HG03520 (cell line): ENCODE measurements around the gene POU6F2.

ENCODE experiments used
- ATAC-seq: cut with Tn5 transposase; IDR thresholded peaks from one replicate; pipeline ENCODE4 v1.9.1; 2021; ENCODE audit warnings: mild to moderate bottlenecking, moderate library complexity; ENCODE audit not compliant: unreplicated experiment

Gene POU6F2

GRCh38 chr7:39247576-39247975 lies 269.9 kb downstream of the POU6F2 start:
- no peak for ATAC-seq

DNA sequence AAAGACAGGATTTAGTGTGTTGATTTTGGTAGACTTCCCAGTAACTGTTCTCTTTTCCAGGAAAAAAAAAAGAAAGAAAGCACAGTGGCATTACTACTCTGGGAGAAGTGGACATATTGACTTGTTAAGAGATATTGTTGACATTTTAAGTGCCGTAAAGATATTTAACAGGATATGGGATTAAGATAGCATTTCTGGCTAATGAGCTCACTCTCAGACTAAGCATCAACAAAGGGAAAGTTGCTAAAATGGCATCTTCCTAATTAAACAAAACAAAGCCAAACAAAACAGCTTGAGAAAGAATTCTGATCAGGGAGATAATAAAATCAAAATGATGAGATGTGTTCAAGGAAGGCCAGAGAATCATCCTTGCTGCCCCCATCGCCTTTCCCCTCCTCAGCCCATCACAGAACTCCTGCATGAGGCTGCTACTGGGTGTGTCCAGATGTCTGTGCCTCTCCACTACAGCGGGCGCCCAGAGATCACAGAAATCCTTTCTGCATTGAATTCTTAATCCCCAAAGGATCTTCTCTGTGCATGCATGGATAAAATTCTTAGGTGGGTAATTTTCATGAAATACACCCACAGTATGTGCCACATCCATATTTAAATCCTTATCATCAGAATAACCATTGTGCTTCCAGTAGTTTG lies 270.5 kb downstream of the POU6F2 start:
- no peak for ATAC-seq

- no peak for ATAC-seq
Measured at GRCh38 chr7:39248692-39249090, 271.0 kb downstream of the POU6F2 start.

DNA sequence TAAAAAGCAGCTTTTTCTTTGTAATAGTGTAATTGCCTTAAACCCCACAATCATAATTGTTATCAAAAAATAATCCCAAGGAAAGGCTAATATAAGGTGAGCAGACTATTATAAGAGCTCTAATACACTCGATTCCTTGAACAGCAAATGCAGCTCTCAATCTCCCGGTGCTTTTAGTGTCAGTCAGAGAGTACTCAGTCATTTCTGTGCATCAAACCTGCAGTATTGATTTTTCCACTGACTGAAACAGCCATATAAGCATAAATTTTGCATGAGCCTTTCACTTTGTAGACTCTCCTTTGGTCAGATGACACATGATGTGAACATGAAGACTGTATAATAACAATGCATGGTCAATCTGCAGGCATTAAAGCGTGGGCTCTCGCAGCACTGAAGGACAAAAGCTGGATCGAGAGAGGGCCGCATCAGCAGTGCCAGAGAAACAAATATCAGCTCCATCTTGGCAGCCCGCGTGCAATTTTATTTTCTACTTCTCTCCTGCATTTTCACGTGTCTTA lies 272.0 kb downstream of the POU6F2 start:
- no peak for ATAC-seq

GRCh38 chr7:39252916-39253315 lies 275.2 kb downstream of the POU6F2 start:
- no peak for ATAC-seq

DNA sequence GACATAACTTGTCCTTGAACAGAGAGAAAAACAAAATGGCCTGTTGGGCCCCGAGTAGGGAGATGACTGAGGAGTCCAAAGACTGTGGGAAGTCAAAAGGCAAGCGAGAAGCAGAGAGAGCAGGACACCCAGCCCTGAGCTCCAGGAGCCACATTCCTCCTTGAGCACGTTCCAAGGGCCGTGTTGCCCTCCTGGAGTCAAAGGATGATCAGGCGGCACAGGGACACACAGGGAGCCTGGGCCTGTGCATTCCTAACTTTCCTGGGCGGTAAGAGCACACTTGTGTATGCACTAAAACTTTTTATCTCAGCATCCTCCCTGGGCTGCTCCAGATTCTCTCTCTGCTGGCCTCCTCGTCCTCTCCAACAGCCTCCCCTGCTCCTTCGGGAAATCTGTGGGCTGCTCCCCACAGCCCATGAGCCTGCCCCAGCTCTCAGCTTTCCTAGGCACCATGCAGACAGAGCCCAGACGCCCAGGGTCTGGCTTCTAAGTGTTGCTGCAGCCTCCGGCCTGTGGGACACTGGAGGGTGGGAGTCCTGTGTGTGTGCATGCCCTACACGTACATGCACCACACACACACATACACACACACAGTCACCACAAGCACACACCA lies 281.8 kb downstream of the POU6F2 start:
- ATAC-seq, result no peak

DNA sequence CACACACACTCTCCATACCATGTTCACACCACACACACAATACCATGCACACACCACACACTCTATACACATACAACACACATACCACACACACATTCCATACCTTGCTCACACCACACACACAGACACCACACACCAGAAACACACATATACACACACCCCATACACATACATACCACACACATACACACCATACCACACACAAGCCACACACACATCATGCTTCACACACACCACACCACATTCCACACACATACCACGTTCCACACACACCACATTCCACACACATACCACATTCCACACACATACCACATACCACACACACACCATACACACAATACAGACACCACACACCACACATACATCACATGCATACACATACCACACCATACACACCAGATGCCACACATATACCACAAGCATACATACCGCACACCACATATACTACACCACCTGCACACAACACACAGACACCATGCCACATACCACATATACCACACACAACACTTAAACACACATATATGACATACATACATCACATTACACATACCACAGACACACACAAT lies 282.7 kb downstream of the POU6F2 start:
- ATAC-seq, result no peak

DNA sequence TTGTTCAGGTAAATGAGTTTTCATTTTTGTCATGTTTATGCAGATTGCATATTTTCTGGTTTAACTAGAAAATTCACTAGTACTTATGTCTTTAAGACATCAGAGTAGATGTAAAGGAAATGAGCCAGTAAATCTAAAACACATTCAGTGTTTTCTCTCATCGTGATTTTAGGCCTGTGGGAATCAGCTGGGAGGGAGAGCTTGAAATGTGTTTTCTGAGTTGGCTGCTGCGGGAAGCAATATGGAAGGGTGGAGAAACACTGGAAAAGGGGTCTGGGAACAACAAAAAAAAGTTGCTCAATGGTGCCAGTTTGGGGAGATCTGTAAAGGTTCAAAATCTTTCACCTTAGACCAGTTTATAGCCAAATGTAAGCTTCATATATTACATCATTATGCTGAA lies 284.1 kb downstream of the POU6F2 start:
- ATAC-seq, result no peak

GRCh38 chr7:39265641-39266591 lies 288.2 kb downstream of the POU6F2 start:
- ATAC-seq, result no peak

GRCh38 chr7:39269034-39269433 lies 291.3 kb downstream of the POU6F2 start:
- ATAC-seq, result no peak

DNA sequence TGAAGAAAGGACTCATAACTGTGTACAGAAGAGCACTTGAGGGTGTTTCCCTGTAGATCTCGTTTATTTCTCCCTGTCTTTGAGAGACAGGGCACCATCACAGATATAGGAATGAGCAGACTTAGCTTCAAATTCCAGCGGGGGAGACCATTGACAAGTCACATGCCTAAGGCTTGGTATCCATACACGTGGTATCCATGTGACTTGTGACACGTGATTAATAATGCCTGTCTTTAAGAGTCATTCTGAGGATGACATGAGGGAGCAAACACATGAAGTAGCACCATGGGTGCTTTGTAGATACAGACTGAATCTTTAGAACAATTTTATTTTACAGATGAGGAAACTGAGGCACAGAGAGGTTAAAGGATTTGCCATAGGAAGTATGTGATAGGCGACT lies 292.3 kb downstream of the POU6F2 start:
- no peak for ATAC-seq

- ATAC-seq, result no peak
Measured at GRCh38 chr7:39271402-39271801, 293.7 kb downstream of the POU6F2 start.

GRCh38 chr7:39272111-39272510 lies 294.4 kb downstream of the POU6F2 start:
- no peak for ATAC-seq

DNA sequence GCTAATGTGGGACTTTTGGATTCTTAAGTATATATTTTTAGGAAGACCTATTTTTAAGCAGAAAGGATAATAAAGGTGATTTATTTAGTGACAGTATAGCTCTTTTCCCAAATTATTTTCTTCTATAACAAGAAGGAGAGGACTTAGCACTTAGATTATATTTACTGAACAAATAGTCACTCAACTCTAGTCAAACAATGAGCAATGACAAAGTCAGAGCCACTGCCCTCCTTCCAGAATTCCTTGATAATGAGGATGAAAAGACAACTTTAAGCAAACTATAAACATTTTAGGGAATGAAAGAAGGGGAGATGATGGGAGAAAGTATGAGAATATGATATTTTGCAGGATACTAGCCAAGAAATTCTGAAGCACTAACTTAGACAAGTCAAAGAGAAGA lies 295.0 kb downstream of the POU6F2 start:
- no peak for ATAC-seq

GRCh38 chr7:39280337-39280736 lies 302.6 kb downstream of the POU6F2 start:
- no peak for ATAC-seq

- ATAC-seq, result no peak
Measured at GRCh38 chr7:39285256-39285655, 307.5 kb downstream of the POU6F2 start.

- ATAC-seq, result no peak
Measured at GRCh38 chr7:39288303-39288702, 310.6 kb downstream of the POU6F2 start.

DNA sequence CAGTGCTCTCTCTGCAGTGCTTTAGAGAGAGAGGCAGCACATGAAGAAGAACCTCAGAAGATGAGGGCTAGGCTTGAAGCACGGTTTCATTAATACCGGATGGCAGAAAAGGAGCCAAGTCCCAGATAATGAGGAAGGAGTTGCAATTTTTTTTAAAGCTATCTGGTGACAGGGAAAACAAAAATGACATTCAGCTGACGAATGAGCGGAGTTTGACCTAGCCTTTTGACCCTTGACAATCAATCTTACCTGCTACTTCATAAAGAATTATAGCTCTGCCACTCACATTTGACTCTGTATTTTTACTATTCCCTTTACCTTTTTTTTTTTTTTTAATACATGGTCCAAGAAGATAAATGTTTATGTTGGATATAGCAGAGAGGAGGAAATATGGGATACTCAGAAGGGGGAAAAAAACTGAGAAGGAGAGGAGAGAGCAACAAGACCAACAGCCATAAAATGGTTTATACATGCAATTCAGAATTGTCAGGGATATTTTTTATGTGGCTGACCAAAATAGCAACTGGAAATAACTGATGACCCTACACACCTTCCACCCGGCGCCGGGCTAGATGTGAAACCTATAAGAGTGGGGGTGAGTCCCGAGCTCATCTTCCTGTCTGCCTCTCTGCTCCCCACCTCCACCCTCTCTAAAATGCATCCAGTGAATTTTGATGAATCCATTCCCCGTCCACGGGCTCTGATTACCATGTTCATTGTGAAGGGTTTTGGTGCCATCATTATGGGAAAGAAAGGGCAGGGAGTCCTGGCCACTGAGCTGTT lies 314.1 kb downstream of the POU6F2 start:
- no peak for ATAC-seq

DNA sequence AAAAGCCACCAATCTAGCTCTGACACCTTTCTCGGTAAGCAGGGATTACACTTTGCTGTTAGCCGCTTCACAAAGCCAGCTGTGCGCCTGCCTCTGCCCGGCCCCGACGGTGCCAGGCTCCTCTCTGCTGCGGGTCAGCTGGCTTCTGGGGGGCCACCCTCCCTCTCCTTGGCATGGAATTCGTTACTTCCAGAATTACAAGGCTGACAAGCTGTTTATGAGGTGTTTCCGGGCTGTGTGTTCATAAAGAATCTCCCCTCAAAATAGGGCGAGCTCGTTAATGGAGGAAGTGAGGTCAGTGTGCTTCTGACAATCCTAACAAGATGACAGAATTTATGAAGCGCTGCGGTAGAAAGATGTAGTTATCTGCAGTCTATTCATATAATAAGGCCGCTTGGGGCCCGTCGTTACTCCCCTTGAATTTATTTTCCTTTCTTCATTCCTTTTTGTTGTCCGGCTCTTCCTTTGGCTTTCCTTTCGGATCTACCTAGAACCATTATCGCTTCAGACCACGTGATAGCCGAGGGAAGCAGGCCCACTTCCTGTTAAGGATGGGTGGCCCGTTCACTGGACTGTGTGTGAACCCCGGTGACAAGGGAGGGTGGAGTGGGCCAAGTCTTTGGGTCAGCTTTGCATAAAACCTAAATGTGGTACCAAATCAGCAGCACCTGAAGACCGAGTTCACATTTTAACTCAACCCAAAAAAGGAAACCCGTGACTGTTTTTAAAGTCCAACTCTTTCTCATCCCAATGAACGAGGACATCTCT lies 315.5 kb downstream of the POU6F2 start:
- ATAC-seq, result no peak

DNA sequence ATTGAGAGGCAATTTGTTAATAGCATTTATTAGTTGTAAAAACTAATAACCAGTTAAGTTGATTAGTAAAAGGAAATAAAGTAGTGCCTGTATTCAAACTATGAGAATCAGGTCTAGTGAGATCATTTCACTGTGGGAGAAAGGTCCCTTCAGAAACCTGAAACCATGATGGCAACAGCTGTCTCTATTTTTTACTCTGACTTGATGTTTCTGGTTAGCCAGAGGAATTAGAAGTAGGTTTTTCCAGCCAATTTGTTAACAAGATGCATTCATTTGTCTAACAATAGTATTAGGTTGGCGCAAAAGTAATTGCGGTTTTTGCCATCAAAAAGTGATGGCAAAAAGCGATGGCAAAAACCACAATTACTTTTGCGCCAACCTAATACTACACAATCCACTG lies 316.3 kb downstream of the POU6F2 start:
- no peak for ATAC-seq
